Smooth muscle cell (in vitro differentiated cells): Measurements from ENCODE around the gene TPT1. TPM values are rescaled to one million over a fixed set of nuclear protein-coding genes. Genes with fewer than 3 reads are reported as not detected.

Experiments
- DNase-seq: peaks from one replicate; lab custom pipeline; 2025; ENCODE audit not compliant: unreplicated experiment; lab: John Stamatoyannopoulos, UW
- H2AFZ ChIP-seq: fragments of 200-600 bp; sonication (generic); 2 replicates; pipeline ENCODE4 v1.6.0; 2016; ENCODE audit warnings: antibody characterized with exemption, low read depth, mild to moderate bottlenecking
- H3F3A ChIP-seq: fragments of 200-600 bp; sonication (generic); 2 replicates; pipeline ENCODE4 v1.6.0; 2017; ENCODE audit warnings: antibody characterized with exemption, low read depth
- H3K27ac ChIP-seq: fragments of 200-600 bp; sonication (generic); 2 replicates; pipeline ENCODE4 v1.5.1; 2016; ENCODE audit warnings: low read depth, mild to moderate bottlenecking
- H3K27me3 ChIP-seq: fragments of 200-600 bp; sonication (generic); 2 replicates; pipeline ENCODE4 v1.6.1; 2016; ENCODE audit warnings: low read depth, mild to moderate bottlenecking
- H3K36me3 ChIP-seq: fragments of 200-600 bp; sonication (generic); 2 replicates; pipeline ENCODE4 v1.5.1; 2016; ENCODE audit warnings: low read depth
- H3K4me1 ChIP-seq: fragments of 200-600 bp; sonication (generic); 2 replicates; pipeline ENCODE4 v1.5.1; 2016; ENCODE audit warnings: low read depth
- H3K4me2 ChIP-seq: fragments of 200-600 bp; sonication (generic); 2 replicates; pipeline ENCODE4 v1.6.0; 2016; ENCODE audit warnings: mild to moderate bottlenecking
- H3K4me3 ChIP-seq: fragments of 200-600 bp; sonication (generic); 2 replicates; pipeline ENCODE4 v1.5.1; 2016; ENCODE audit warnings: mild to moderate bottlenecking
- H3K79me2 ChIP-seq: fragments of 200-600 bp; sonication (generic); 2 replicates; pipeline ENCODE4 v1.6.0; 2016; ENCODE audit warnings: low read depth, mild to moderate bottlenecking
- H3K9ac ChIP-seq: fragments of 200-600 bp; sonication (generic); 2 replicates; pipeline ENCODE4 v1.6.0; 2016; ENCODE audit warnings: low read depth
- H3K9me3 ChIP-seq: fragments of 200-600 bp; sonication (generic); replicated peaks from 2 replicates; pipeline ENCODE4 v1.5.1; 2016; ENCODE audit warnings: low read depth
- H4K20me1 ChIP-seq: fragments of 200-600 bp; sonication (generic); 2 replicates; pipeline ENCODE4 v1.6.0; 2016; ENCODE audit warnings: low read depth
- WGBS: methylation state at CpG from one replicate; pipeline ENCODE4 v1.1.7; 2016; ENCODE audit warnings: low lambda C conversion rate; 5-methylcytosine and 5-hydroxymethylcytosine counted together
- polyA plus RNA-seq: library from polyadenylated mRNA; unstranded; fragments of >200 nt; fragmentation: Nextera tagmentation; extraction: Ambion mirVana; gene quantifications from 2 replicates; pipeline ENCODE4 v1.2.1, GENCODE V29; 2016
- total RNA-seq: library from RNA; depleted of rRNA; stranded (reverse); fragments of >200 nt; gene quantifications from 2 replicates; pipeline ENCODE4 v1.2.3, GENCODE V29; 2014
- TF ChIP-seq, protein P1 (sequence below): fragments of 200-600 bp; sonication (generic); IDR thresholded peaks from 2 replicates; pipeline ENCODE4 v1.5.1; 2017; ENCODE audit warnings: borderline replicate concordance, mild to moderate bottlenecking, antibody characterized with exemption; ENCODE audit not compliant: insufficient read depth, poor library complexity, severe bottlenecking

TPT1 gene
- total and polyA plus RNA-seq, 2 experiments from 2014 or later = 1,031 to 3,918 TPM

DNA sequence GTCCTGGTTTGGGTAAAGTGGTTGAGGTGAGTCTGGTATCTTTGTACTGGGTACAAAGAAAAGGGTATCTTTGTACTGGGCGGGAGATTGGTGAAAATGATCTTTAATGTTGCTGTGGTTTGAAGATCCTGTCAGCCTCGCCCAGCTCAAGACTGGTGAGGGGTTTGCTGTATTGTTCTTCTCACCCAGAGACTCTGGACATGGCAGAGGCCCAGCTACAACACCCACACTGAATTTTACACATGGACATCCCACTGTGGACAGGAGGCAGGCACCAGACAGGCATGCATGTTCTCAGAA is 42.8 kb downstream of the TPT1 start:
- Histone ChIP-seq H3K27ac (no peak overlapping the region), H3K4me1 (no peaks in the 10 kb centered on the region), H3K27me3 (peaks cover 11% of the 10 kb centered on the region), H3F3A (no peaks in the 10 kb centered on the region), H2AFZ (no peak overlapping the region), H3K9ac (no peak overlapping the region), H3K79me2 (no peaks in the 10 kb centered on the region), H4K20me1 (no peaks in the 10 kb centered on the region), H3K4me3 (no peak overlapping the region), H3K4me2 (no peak overlapping the region), H3K36me3 (no peaks in the 10 kb centered on the region), H3K9me3 (no peaks in the 10 kb centered on the region)
- WGBS = 100% methylated on average over 2 of the region's 2 CpGs
- TF ChIP-seq, protein P1, sequence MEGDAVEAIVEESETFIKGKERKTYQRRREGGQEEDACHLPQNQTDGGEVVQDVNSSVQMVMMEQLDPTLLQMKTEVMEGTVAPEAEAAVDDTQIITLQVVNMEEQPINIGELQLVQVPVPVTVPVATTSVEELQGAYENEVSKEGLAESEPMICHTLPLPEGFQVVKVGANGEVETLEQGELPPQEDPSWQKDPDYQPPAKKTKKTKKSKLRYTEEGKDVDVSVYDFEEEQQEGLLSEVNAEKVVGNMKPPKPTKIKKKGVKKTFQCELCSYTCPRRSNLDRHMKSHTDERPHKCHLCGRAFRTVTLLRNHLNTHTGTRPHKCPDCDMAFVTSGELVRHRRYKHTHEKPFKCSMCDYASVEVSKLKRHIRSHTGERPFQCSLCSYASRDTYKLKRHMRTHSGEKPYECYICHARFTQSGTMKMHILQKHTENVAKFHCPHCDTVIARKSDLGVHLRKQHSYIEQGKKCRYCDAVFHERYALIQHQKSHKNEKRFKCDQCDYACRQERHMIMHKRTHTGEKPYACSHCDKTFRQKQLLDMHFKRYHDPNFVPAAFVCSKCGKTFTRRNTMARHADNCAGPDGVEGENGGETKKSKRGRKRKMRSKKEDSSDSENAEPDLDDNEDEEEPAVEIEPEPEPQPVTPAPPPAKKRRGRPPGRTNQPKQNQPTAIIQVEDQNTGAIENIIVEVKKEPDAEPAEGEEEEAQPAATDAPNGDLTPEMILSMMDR = no peak
- DNase-seq = no peak

DNA sequence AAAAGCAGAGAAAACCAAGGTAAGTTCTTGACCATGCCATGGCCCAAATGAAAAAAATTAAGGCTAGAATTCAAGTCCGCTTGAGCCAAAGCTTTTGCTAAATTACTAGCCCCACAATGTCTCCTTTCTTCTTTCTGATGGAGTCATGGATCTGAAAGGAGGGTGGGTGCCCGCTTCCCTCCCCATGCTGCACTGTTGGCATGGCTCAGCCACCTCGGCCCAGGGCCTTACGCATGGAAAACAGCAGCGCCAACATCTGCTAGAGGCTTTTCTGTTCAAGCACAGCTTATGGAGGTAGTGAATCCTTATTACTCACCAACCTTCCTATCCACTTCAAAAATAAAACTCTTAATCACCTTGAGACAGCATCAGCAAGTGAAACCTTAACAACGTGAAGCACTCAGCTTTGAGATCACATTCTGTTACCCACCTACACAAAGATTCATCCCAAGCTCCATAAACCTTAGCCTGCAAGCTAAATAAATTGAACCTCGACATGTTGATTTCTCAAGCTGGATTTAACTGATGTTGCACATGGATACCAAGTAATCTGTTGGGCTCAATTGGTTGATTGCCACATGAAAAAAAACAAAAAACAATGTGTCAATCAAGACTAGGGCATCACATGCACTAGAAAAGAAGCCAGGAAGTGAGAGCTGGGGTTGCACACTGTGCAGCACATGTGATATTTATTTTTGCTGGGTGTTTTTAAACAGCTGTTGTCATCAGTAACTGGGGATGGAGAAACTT is 43.4 kb downstream of the TPT1 start:
- Histone ChIP-seq H4K20me1 (no peaks in the 10 kb centered on the region), H3K27ac (no peak overlapping the region), H3K4me2 (no peak overlapping the region), H3K4me1 (no peaks in the 10 kb centered on the region), H3F3A (no peaks in the 10 kb centered on the region), H2AFZ (no peak overlapping the region), H3K36me3 (no peaks in the 10 kb centered on the region), H3K79me2 (no peaks in the 10 kb centered on the region), H3K9me3 (no peaks in the 10 kb centered on the region), H3K27me3 (peaks cover 8% of the 10 kb centered on the region), H3K9ac (no peak overlapping the region), H3K4me3 (no peak overlapping the region)
- 90% methylated on average over 7 of the region's 7 CpGs for WGBS
- TF ChIP-seq, protein P1 = no peak
- DNase-seq = no peak

DNA sequence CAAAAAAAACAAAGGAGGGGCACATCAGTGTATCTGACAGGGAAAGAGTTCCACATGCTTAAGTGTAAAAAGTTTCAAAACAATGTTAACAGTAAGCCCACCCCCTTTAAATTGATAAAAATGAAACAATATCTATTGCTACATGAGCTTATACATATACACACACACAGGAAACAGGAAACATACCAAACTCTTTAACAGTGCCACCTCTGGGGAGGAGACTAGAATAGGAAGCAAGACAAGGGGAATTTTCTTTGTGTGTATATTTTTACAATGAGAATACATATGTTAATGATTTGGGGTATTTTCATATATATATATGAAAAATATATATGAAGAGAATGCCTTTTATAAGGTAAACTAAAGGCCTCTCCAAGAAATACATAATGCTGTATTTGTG is 44.7 kb downstream of the TPT1 start:
- DNase-seq = no peak

More for the DNA sequence above, 44.7 kb downstream of the TPT1 start:
- Histone ChIP-seq H3F3A (no peaks in the 10 kb centered on the region), H3K79me2 (no peaks in the 10 kb centered on the region), H3K9me3 (no peaks in the 10 kb centered on the region), H3K27ac (no peak overlapping the region), H3K9ac (no peak overlapping the region), H2AFZ (no peak overlapping the region), H3K27me3 (peaks cover 1% of the 10 kb centered on the region), H3K4me2 (no peak overlapping the region), H3K4me1 (no peaks in the 10 kb centered on the region), H4K20me1 (no peaks in the 10 kb centered on the region), H3K36me3 (no peaks in the 10 kb centered on the region), H3K4me3 (no peak overlapping the region)
- TF ChIP-seq, protein P1 = no peak
